HepG2 (cell line): ENCODE data around the gene ALKBH5. TPM values are rescaled to one million over a fixed set of nuclear protein-coding genes. Genes with fewer than 3 reads are reported as not detected.

ENCODE experiments used
- AGO1 ChIP-seq: fragments of 200-400 bp; formaldehyde crosslinking; IDR thresholded peaks from 2 replicates; pipeline ENCODE4 v1.6.1; 2017; ENCODE audit warnings: mild to moderate bottlenecking, low read depth, low read length, moderate library complexity; ENCODE audit not compliant: poor library complexity, severe bottlenecking
- ASH2L ChIP-seq: fragments of 300-600, 200-600 bp; sonication (generic); IDR thresholded peaks from 2 replicates; pipeline ENCODE4 v1.7.0; 2017; ENCODE audit warnings: low read depth, mild to moderate bottlenecking, moderate library complexity, mixed read lengths, low read length; ENCODE audit not compliant: insufficient read length
- BHLHE40 ChIP-seq: IDR thresholded peaks from 2 replicates; pipeline ENCODE4 v1.6.1; 2011; ENCODE audit warnings: low read length, improper control_type of control experiment
- EHMT2 ChIP-seq: fragments of 200-600 bp; sonication (generic); IDR thresholded peaks from 2 replicates; pipeline ENCODE4 v1.7.0; 2017; ENCODE audit warnings: antibody characterized with exemption, low read depth, low read length, borderline replicate concordance
- FOXP1 ChIP-seq, 2 experiments: fragments of 450-650 bp in 1 of 2; IDR thresholded peaks; 2 replicates each; pipeline ENCODE4 v1.6.1; 2017 to 2018; ENCODE audit warnings: antibody characterized with exemption in 1 of 2
- JUND ChIP-seq: sonication (generic); formaldehyde crosslinking; IDR thresholded peaks from 2 replicates; pipeline ENCODE4 v1.8.0; 2022; ENCODE audit warnings: mild to moderate bottlenecking, missing genetic modification reagents
- NFATC3 ChIP-seq: sonication (generic); formaldehyde crosslinking; IDR thresholded peaks from 2 replicates; pipeline ENCODE4 v1.5.1; 2020; ENCODE audit warnings: mild to moderate bottlenecking, missing genetic modification reagents
- NR2F6 ChIP-seq, 2 experiments: IDR thresholded peaks; 2 replicates each; pipeline ENCODE4 v1.6.1; 2016; ENCODE audit warnings: antibody characterized with exemption in 1 of 2, mild to moderate bottlenecking in 1 of 2
- PHF20 ChIP-seq: sonication (generic); formaldehyde crosslinking; IDR thresholded peaks from 2 replicates; pipeline ENCODE4 v1.5.0; 2020; ENCODE audit warnings: mild to moderate bottlenecking, missing genetic modification reagents
- SKI ChIP-seq: fragments of 450-650 bp; IDR thresholded peaks from one replicate; pipeline ENCODE4 v1.6.1; 2018; ENCODE audit warnings: mild to moderate bottlenecking; ENCODE audit not compliant: partially characterized antibody
- SRSF9 ChIP-seq: fragments of 200-400 bp; formaldehyde crosslinking; IDR thresholded peaks from 2 replicates; pipeline ENCODE4 v1.6.1; 2018; ENCODE audit warnings: borderline replicate concordance, mild to moderate bottlenecking, low read depth, low read length; ENCODE audit not compliant: insufficient read depth, poor library complexity, severe bottlenecking
- SYNCRIP ChIP-seq: fragments of 200-400 bp; formaldehyde crosslinking; IDR thresholded peaks from 2 replicates; pipeline ENCODE4 v1.6.1; 2018; ENCODE audit warnings: mild to moderate bottlenecking, low read depth, low read length; ENCODE audit not compliant: insufficient read depth
- TP53 ChIP-seq: sonication (generic); formaldehyde crosslinking; conservative IDR thresholded peaks from 2 replicates; pipeline ENCODE4 v1.4.0; 2020; ENCODE audit warnings: missing genetic modification reagents
- ZNF263 ChIP-seq: sonication (generic); formaldehyde crosslinking; IDR thresholded peaks from 2 replicates; pipeline ENCODE4 v1.4.0; 2020; ENCODE audit warnings: missing genetic modification reagents
- ZNF274 ChIP-seq: sonication (generic); formaldehyde crosslinking; IDR thresholded peaks from 2 replicates; pipeline ENCODE4 v1.5.1; 2020; ENCODE audit warnings: mild to moderate bottlenecking, missing genetic modification reagents
- ZNF33A ChIP-seq: sonication (generic); formaldehyde crosslinking; IDR thresholded peaks from 2 replicates; pipeline ENCODE4 v1.5.1; 2020; ENCODE audit warnings: missing genetic modification reagents, mild to moderate bottlenecking, moderate library complexity, borderline replicate concordance
- ZNF660 ChIP-seq: sonication (generic); formaldehyde crosslinking; IDR thresholded peaks from 2 replicates; pipeline ENCODE4 v1.5.1; 2020; ENCODE audit warnings: mild to moderate bottlenecking, low read depth, missing genetic modification reagents, borderline replicate concordance
- ZNF737 ChIP-seq: sonication (generic); formaldehyde crosslinking; IDR thresholded peaks from 2 replicates; pipeline ENCODE4 v1.5.0; 2020; ENCODE audit warnings: missing genetic modification reagents, mild to moderate bottlenecking, borderline replicate concordance
- ZNF766 ChIP-seq: sonication (generic); formaldehyde crosslinking; IDR thresholded peaks from 2 replicates; pipeline ENCODE4 v1.5.0; 2020; ENCODE audit warnings: missing genetic modification reagents, borderline replicate concordance
- ZNF883 ChIP-seq: sonication (generic); formaldehyde crosslinking; IDR thresholded peaks from 2 replicates; pipeline ENCODE4 v1.5.1; 2020; ENCODE audit warnings: mild to moderate bottlenecking, missing genetic modification reagents; ENCODE audit errors: not compliant biosample characterization
- polyA plus RNA-seq, 8 experiments: library from polyadenylated mRNA; depleted of rRNA in 3 of 8; stranded (reverse) in 7 of 8; unstranded in 1 of 8; fragments of >200 nt; fragmentation: Illumina TruSeq in 4 of 8; extraction: Trizol in 4 of 8; gene quantifications; 2 replicates each; pipeline versions ENCODE4 v1.2.1 to v1.2.3, GENCODE V29; 2011 to 2016; ENCODE audit warnings: low read depth in 4 of 8, missing spikeins in 1 of 8, mixed read lengths in 1 of 8; ENCODE audit not compliant: insufficient read depth in 1 of 8
- total RNA-seq, 5 experiments: library from RNA; depleted of rRNA; stranded (reverse); fragments of >200 nt; fragmentation: Illumina TruSeq; extraction: Trizol; gene quantifications; 2 replicates each; pipeline ENCODE4 v1.2.3, GENCODE V29; 2016; ENCODE audit warnings: low read depth in 1 of 5
- TF ChIP-seq, protein P1 (sequence below): sonication (generic); formaldehyde crosslinking; IDR thresholded peaks from 2 replicates; pipeline ENCODE4 v1.4.0; 2020; ENCODE audit warnings: missing genetic modification reagents, borderline replicate concordance
- TF ChIP-seq, protein P2 (sequence below): sonication (generic); formaldehyde crosslinking; IDR thresholded peaks from 2 replicates; pipeline ENCODE4 v1.5.0; 2020; ENCODE audit warnings: mild to moderate bottlenecking, missing genetic modification reagents
- TF ChIP-seq, protein P3 (sequence below): sonication (generic); formaldehyde crosslinking; IDR thresholded peaks from 2 replicates; pipeline ENCODE4 v1.9.0; 2021; ENCODE audit warnings: missing genetic modification reagents, borderline replicate concordance

ALKBH5 gene
- total and polyA plus RNA-seq, 2 of the 13 experiments (the other 11 are each of a cell fraction or from before 2014, with no cell fraction given): 68.9 to 76.9 TPM

DNA sequence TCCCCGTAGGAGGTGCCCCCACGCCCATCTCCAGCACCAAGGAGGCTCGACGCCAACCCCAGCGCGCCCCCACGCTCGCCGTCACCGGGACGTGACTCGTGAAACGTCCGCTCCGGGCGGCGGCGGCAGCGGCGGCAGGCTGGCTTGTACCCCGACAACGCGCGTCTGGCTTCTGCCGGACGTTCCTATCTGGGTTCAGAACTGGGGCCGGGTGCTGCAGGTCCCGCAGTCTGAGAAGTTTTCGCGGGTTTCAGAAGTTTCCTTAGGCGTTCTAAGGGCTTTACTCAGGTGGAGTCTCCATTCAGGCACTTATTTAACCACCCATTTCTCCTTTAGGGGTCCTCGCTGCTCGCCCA is 672 bp upstream of the ALKBH5 start (continued):
- TF ChIP-seq PHF20 (CRISPR knock-in tag) (no peak; the same call in 1 of the 2 replicates), JUND (CRISPR knock-in tag) (no peak), TP53 (CRISPR knock-in tag) (no peak), ZNF883 (no peak), AGO1 (no peak), ZNF263 (CRISPR knock-in tag) (no peak), FOXP1 (IDR thresholded peaks at IDR 0.05) (no peak), FOXP1 (CRISPR knock-in tag; IDR thresholded peaks at IDR 0.05) (no peak), ZNF737 (CRISPR knock-in tag) (no peak), NFATC3 (CRISPR knock-in tag) (no peak), SYNCRIP (no peak), EHMT2 (no peak), SKI (no peak), ZNF766 (CRISPR knock-in tag) (no peak), ZNF33A (CRISPR knock-in tag) (no peak), ASH2L (peak; percentile 88), NR2F6 (IDR thresholded peaks at IDR 0.05) (no peak), NR2F6 (CRISPR knock-in tag; IDR thresholded peaks at IDR 0.05) (peak; percentile 34; the same call in 1 of the 2 replicates), BHLHE40 (no peak; the same call in 1 of the 2 replicates), SRSF9 (no peak), ZNF274 (CRISPR knock-in tag) (no peak), ZNF660 (CRISPR knock-in tag) (no peak)
- TF ChIP-seq, protein P1, sequence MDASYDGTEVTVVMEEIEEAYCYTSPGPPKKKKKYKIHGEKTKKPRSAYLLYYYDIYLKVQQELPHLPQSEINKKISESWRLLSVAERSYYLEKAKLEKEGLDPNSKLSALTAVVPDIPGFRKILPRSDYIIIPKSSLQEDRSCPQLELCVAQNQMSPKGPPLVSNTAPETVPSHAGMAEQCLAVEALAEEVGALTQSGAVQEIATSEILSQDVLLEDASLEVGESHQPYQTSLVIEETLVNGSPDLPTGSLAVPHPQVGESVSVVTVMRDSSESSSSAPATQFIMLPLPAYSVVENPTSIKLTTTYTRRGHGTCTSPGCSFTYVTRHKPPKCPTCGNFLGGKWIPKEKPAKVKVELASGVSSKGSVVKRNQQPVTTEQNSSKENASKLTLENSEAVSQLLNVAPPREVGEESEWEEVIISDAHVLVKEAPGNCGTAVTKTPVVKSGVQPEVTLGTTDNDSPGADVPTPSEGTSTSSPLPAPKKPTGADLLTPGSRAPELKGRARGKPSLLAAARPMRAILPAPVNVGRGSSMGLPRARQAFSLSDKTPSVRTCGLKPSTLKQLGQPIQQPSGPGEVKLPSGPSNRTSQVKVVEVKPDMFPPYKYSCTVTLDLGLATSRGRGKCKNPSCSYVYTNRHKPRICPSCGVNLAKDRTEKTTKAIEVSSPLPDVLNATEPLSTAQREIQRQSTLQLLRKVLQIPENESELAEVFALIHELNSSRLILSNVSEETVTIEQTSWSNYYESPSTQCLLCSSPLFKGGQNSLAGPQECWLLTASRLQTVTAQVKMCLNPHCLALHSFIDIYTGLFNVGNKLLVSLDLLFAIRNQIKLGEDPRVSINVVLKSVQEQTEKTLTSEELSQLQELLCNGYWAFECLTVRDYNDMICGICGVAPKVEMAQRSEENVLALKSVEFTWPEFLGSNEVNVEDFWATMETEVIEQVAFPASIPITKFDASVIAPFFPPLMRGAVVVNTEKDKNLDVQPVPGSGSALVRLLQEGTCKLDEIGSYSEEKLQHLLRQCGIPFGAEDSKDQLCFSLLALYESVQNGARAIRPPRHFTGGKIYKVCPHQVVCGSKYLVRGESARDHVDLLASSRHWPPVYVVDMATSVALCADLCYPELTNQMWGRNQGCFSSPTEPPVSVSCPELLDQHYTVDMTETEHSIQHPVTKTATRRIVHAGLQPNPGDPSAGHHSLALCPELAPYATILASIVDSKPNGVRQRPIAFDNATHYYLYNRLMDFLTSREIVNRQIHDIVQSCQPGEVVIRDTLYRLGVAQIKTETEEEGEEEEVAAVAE: no peak
- TF ChIP-seq, protein P2, sequence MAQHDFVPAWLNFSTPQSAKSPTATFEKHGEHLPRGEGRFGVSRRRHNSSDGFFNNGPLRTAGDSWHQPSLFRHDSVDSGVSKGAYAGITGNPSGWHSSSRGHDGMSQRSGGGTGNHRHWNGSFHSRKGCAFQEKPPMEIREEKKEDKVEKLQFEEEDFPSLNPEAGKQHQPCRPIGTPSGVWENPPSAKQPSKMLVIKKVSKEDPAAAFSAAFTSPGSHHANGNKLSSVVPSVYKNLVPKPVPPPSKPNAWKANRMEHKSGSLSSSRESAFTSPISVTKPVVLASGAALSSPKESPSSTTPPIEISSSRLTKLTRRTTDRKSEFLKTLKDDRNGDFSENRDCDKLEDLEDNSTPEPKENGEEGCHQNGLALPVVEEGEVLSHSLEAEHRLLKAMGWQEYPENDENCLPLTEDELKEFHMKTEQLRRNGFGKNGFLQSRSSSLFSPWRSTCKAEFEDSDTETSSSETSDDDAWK (CRISPR knock-in tag): no peak
- TF ChIP-seq, protein P3, sequence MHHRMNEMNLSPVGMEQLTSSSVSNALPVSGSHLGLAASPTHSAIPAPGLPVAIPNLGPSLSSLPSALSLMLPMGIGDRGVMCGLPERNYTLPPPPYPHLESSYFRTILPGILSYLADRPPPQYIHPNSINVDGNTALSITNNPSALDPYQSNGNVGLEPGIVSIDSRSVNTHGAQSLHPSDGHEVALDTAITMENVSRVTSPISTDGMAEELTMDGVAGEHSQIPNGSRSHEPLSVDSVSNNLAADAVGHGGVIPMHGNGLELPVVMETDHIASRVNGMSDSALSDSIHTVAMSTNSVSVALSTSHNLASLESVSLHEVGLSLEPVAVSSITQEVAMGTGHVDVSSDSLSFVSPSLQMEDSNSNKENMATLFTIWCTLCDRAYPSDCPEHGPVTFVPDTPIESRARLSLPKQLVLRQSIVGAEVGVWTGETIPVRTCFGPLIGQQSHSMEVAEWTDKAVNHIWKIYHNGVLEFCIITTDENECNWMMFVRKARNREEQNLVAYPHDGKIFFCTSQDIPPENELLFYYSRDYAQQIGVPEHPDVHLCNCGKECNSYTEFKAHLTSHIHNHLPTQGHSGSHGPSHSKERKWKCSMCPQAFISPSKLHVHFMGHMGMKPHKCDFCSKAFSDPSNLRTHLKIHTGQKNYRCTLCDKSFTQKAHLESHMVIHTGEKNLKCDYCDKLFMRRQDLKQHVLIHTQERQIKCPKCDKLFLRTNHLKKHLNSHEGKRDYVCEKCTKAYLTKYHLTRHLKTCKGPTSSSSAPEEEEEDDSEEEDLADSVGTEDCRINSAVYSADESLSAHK (CRISPR knock-in tag): no peak
